Spleen (tissue), 11 donors: ENCODE results near the gene STKLD1. TPM values are rescaled to one million over a fixed set of nuclear protein-coding genes. Genes with fewer than 3 reads are reported as not detected.

Experiments
- DNase-seq: peaks from one replicate; pipeline ENCODE4 v3.0.0-alpha.2; 2020
- H3K27ac ChIP-seq, 8 donors: fragments of 200-600 bp; sonication (generic) in 7 of 8; 1 replicate in 4 of 8; 2 replicates in 4 of 8; pipeline versions ENCODE4 v1.5.0 to v1.8.0; 2016 to 2021; ENCODE audit warnings: inconsistent platforms in 4 of 8, mild to moderate bottlenecking in 4 of 8, moderate library complexity in 1 of 8
- H3K27me3 ChIP-seq, 7 donors: fragments of 200-600 bp; sonication (generic) in 6 of 7; replicated peaks in 1 of 7; 1 replicate in 4 of 7; 2 replicates in 3 of 7; pipeline versions ENCODE4 v1.5.0 to v1.8.0; 2016 to 2021; ENCODE audit warnings: inconsistent platforms in 3 of 7, mild to moderate bottlenecking in 1 of 7
- H3K36me3 ChIP-seq, 6 donors: fragments of 200-600 bp; sonication (generic) in 5 of 6; 1 replicate in 4 of 6; 2 replicates in 2 of 6; pipeline versions ENCODE4 v1.5.0 to v1.8.0; 2016 to 2021; ENCODE audit warnings: inconsistent platforms in 2 of 6
- H3K4me1 ChIP-seq, 6 donors: fragments of 200-600 bp; sonication (generic) in 5 of 6; 1 replicate in 3 of 6; 2 replicates in 3 of 6; pipeline versions ENCODE4 v1.5.0 to v1.8.0; 2016 to 2021; ENCODE audit warnings: inconsistent platforms in 3 of 6
- H3K4me3 ChIP-seq, 8 donors: fragments of 200-600 bp; sonication (generic) in 7 of 8; 1 replicate in 4 of 8; 2 replicates in 4 of 8; pipeline versions ENCODE4 v1.5.0 to v1.8.0; 2016 to 2021; ENCODE audit warnings: inconsistent platforms in 4 of 8, mild to moderate bottlenecking in 4 of 8, moderate library complexity in 2 of 8
- H3K9me3 ChIP-seq, 8 donors: fragments of 200-600 bp; sonication (generic) in 7 of 8; 1 replicate in 4 of 8; 2 replicates in 4 of 8; pipeline versions ENCODE4 v1.5.0 to v1.8.0; 2016 to 2021; ENCODE audit warnings: inconsistent platforms in 4 of 8
- POLR2A ChIP-seq, 3 donors: fragments of 450-650 bp; IDR thresholded peaks; one replicate each; pipeline ENCODE4 v1.5.1; 2017; ENCODE audit warnings: antibody characterized with exemption in 3 of 3, mild to moderate bottlenecking in 1 of 3
- POLR2AphosphoS5 ChIP-seq, 3 donors: sonication (generic); formaldehyde crosslinking; IDR thresholded peaks; one replicate each; pipeline ENCODE4 v1.5.1; 2017; ENCODE audit warnings: antibody characterized with exemption in 3 of 3
- WGBS, 5 donors: extraction: QIAGEN DNeasy Blood & Tissue Kit in 3 of 5; methylation state at CpG; one replicate each; pipeline versions ENCODE4 v1.1.5 to v1.1.7; 2013 to 2018; 5-methylcytosine and 5-hydroxymethylcytosine counted together
- intact Hi-C: fragments of 100-400 bp; cut with DNase I; formaldehyde crosslinking; loops from one replicate; pipeline ENCODE4 v1.15.0; 2023; ENCODE audit warnings: low total_unique reads
- polyA plus RNA-seq, 3 donors: library from polyadenylated mRNA; stranded (reverse); fragments of 200-250 nt; gene quantifications; one replicate each; pipeline ENCODE4 v1.2.1, GENCODE V29; 2013
- total RNA-seq, 7 donors: library from RNA; depleted of rRNA in 3 of 7; stranded (reverse); fragments of >200 nt in 3 of 7; fragmentation: NEBNext Ultra II Directional in 4 of 7; extraction: Animal tissue kit (Norgen Biotek cat#: 25700) in 4 of 7; gene quantifications; one replicate each; pipeline versions ENCODE4 v1.1.0 to v1.2.1, GENCODE V29; 2016 to 2021
- TF ChIP-seq, protein P1 (sequence below), 11 experiments: fragments of 200-600 bp in 7 of 11; fragments of 450-650 bp in 4 of 11; sonication (generic) in 4 of 11; IDR thresholded peaks in 8 of 11; conservative IDR thresholded peaks in 3 of 11; 1 replicate in 7 of 11; 2 replicates in 4 of 11; pipeline versions ENCODE4 v1.4.0 to v1.8.0; 2016 to 2021; ENCODE audit warnings: antibody characterized with exemption in 11 of 11, inconsistent platforms in 4 of 11, mild to moderate bottlenecking in 1 of 11
- donor health status: healthy with polysubstance abuse.
- donor health status: DM: no; HTN: no; CAD: no; lungs with moderate emphysema.
- donor health status: DM: no; HTN: no; CAD: no.
- donor health status: Bipolar disorder and iron deficiency.
- donor health status: healthy.
- donor health status: DM: no; HTN: no; CAD: no.
- donor health status: DM: yes; HTN: yes; CAD: no.

The STKLD1 gene
- total and polyA plus RNA-seq, 10 donors, result 0.29 to 1.5 (median 0.95) TPM; not detected in 2

DNA sequence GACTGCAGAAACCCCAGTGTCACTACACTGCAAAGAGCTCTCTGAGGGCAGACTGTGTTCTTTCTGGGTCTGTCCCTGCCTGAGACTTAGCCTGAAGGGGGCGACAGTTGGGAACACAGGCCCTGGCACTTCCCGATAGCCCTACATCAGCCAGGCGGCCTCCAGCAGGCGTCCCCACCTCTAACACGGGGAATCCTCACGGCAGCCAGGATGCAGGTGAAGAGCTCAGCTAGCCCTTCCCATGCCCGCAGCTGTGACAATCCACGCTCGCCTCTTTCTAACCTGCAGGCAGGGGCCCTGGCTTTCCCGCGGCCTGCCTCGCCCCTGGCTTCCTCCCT, 34.1 kb upstream of the STKLD1 start:
- peaks cover 25 to 89% (median 55%) of the 10 kb centered on the region in 6 donors for H3K4me1 ChIP-seq
- no peaks in the 10 kb centered on the region for H3K27me3 ChIP-seq

DNA sequence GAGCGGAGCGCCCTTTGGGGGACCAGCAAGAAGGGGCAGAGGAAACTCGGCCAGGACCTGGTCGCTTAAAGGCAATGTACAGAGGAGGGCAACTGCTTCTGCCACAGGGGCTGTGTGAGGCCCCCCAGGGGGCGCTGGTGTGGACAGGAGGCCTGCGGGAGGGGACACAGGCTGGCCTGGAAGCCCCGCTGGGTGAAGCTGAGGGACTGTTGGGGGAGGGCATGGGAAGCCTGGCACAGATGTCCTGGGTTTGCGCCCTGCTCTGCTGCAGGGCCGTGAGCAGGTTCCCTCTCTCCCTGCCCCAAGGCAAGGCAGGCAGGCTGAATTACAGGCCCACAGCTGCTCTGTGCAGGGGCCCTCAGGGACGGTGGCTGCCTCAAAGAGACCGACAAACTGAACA, 33.6 kb upstream of the STKLD1 start:
- H3K27me3 ChIP-seq, result no peaks in the 10 kb centered on the region
- H3K4me3 ChIP-seq, result peak overlapping the region in 1 of 8 donors; percentile 49
- peaks cover 0 to 80% (median 55%) of the 10 kb centered on the region in 6 donors for H3K36me3 ChIP-seq
- no peaks in the 10 kb centered on the region for H3K9me3 ChIP-seq
- peak; percentile 67 for DNase-seq
- intact Hi-C loops, result no loop called here
- peak overlapping the region in 6 of 8 donors; percentile 74 to 86 (median 80) for H3K27ac ChIP-seq
- no peak for TF ChIP-seq POLR2A (IDR thresholded peaks at IDR 0.05)
- TF ChIP-seq, protein P1, sequence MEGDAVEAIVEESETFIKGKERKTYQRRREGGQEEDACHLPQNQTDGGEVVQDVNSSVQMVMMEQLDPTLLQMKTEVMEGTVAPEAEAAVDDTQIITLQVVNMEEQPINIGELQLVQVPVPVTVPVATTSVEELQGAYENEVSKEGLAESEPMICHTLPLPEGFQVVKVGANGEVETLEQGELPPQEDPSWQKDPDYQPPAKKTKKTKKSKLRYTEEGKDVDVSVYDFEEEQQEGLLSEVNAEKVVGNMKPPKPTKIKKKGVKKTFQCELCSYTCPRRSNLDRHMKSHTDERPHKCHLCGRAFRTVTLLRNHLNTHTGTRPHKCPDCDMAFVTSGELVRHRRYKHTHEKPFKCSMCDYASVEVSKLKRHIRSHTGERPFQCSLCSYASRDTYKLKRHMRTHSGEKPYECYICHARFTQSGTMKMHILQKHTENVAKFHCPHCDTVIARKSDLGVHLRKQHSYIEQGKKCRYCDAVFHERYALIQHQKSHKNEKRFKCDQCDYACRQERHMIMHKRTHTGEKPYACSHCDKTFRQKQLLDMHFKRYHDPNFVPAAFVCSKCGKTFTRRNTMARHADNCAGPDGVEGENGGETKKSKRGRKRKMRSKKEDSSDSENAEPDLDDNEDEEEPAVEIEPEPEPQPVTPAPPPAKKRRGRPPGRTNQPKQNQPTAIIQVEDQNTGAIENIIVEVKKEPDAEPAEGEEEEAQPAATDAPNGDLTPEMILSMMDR (IDR thresholded peaks at IDR 0.05 in 8 of 11, conservative IDR thresholded peaks at IDR 0.05 in 3 of 11), result no peak
- no peak for TF ChIP-seq POLR2AphosphoS5 (IDR thresholded peaks at IDR 0.05)
- peaks cover 26 to 88% (median 57%) of the 10 kb centered on the region in 6 donors for H3K4me1 ChIP-seq
- WGBS, 5 donors, result 79 to 93% (median 81%) methylated on average over 4 to 11 of the region's 11 CpGs

More for the DNA sequence above, 34.1 kb upstream of the STKLD1 start:
- TF ChIP-seq POLR2AphosphoS5 (IDR thresholded peaks at IDR 0.05) (no peak), POLR2A (IDR thresholded peaks at IDR 0.05) (no peak)
- TF ChIP-seq, protein P1 (IDR thresholded peaks at IDR 0.05 in 8 of 11, conservative IDR thresholded peaks at IDR 0.05 in 3 of 11), result no peak
- H3K9me3 ChIP-seq, result no peaks in the 10 kb centered on the region
- DNase-seq, result no peak
- peaks cover 0 to 80% (median 55%) of the 10 kb centered on the region in 6 donors for H3K36me3 ChIP-seq
- peak overlapping the region; percentile 19 to 86 (median 78) for H3K27ac ChIP-seq
- H3K4me3 ChIP-seq, result peak overlapping the region in 1 of 8 donors; percentile 49
- intact Hi-C loops, result no loop called here
- WGBS, 5 donors, result 73 to 89% (median 77%) methylated on average over 10 to 12 of the region's 12 CpGs

DNA sequence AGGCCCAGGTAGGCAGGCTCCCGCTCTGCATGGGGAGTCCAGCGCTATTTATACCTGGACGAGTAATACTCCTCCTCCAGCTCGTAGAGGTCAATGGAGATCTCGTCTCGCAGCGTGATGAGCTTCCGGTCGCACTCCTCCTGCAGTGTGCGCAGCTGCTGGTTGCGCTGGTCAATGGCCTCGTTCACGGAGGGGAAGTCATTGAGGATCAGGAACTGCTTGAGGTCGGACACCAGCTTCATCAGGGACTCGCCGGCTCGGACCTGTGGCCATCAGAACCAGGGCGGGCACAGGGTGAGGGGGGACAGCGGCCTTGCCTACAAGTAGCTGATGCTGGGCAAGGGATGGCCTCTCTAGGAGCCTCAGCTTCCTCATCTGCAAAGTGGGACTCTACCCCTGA, 32.1 kb upstream of the STKLD1 start:
- intact Hi-C loops, result no loop called here
- Histone ChIP-seq H3K4me1 (peaks cover 28 to 82% (median 62%) of the 10 kb centered on the region in 6 donors), H3K27ac (no peak overlapping the region), H3K9me3 (no peaks in the 10 kb centered on the region), H3K27me3 (no peaks in the 10 kb centered on the region), H3K36me3 (peaks cover 0 to 74% (median 54%) of the 10 kb centered on the region in 6 donors), H3K4me3 (no peak overlapping the region)
- TF ChIP-seq, protein P1 (IDR thresholded peaks at IDR 0.05 in 8 of 11, conservative IDR thresholded peaks at IDR 0.05 in 3 of 11), result no peak
- TF ChIP-seq POLR2AphosphoS5 (IDR thresholded peaks at IDR 0.05) (peak in 1 of 3 donors; percentile 24), POLR2A (IDR thresholded peaks at IDR 0.05) (no peak)
- no peak for DNase-seq
- 91 to 96% (median 94%) methylated on average over 12 to 19 of the region's 19 CpGs for WGBS, 5 donors

DNA sequence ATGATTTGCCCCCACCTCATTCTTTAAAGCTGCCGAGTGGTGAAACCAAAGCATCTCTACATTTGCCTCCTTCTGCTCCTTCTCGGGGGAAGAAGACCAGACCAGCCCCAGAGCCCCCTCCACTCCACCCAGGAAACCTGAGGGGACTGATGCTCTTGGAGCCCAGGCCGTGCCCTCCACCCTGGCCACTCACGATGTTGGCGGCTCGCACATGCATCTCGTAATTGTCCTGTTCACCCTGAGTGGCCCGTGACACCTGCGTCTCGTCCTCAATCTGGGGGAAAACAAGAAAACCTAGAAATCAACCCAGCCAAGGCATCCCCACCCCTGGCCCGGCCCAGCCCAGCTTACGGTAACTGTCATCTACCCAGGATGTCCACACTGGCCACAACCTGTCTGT, 31.2 kb upstream of the STKLD1 start:
- TF ChIP-seq, protein P1 (IDR thresholded peaks at IDR 0.05 in 8 of 11, conservative IDR thresholded peaks at IDR 0.05 in 3 of 11), result no peak
- TF ChIP-seq POLR2AphosphoS5 (IDR thresholded peaks at IDR 0.05), result no peak
- Histone ChIP-seq H3K27me3 (no peaks in the 10 kb centered on the region), H3K4me1 (peaks cover 34 to 82% (median 63%) of the 10 kb centered on the region in 6 donors), H3K36me3 (peaks cover 2 to 74% (median 59%) of the 10 kb centered on the region in 6 donors), H3K27ac (no peak overlapping the region), H3K4me3 (no peak overlapping the region), H3K9me3 (no peaks in the 10 kb centered on the region)
- no peak for DNase-seq
- WGBS, 5 donors, result 96 to 99% (median 96%) methylated on average over 12 of the region's 12 CpGs
- intact Hi-C loops, result no loop called here
